ENCODE measurements around the gene SRGAP3.
"Not testable (repeated sequence)": the region's sequence is repeated elsewhere in the genome, so short reads cannot be mapped to it uniquely, and the experiment has no call there.

The SRGAP3 gene

GRCh38 chr3:9249273-9250192 is at the start of gene SRGAP3:
Gene SRGAP3, minus strand, starts transcription at chr3:9249646. Its CDS starts 695 bp downstream, at chr3:9248951.
- TF ChIP-seq CTCF (IDR thresholded peaks at IDR 0.05; ENCODE audit: extremely low read depth, insufficient read depth, missing control alignments) = no peak
- in situ Hi-C loops (cut with MboI; ENCODE audit: low pct_unique_long_range_greater_than_20kb, low sequenced_read_pairs, unreplicated experiment) = no loop called here
- DNase-seq (ENCODE audit: low spot score) = peak; percentile 85

- no peak for DNase-seq (ENCODE audit: low spot score)
- no peak for TF ChIP-seq CTCF (IDR thresholded peaks at IDR 0.05; ENCODE audit: extremely low read depth, insufficient read depth, missing control alignments)
- in situ Hi-C loops (cut with MboI; ENCODE audit: low pct_unique_long_range_greater_than_20kb, low sequenced_read_pairs, unreplicated experiment) = no loop called here
Observed at GRCh38 chr3:9298236-9298635, 48.8 kb upstream of the SRGAP3 start.

- no peak for DNase-seq (ENCODE audit: low spot score)
- no peak for TF ChIP-seq CTCF (IDR thresholded peaks at IDR 0.05; ENCODE audit: extremely low read depth, insufficient read depth, missing control alignments)
- in situ Hi-C loops (cut with MboI; ENCODE audit: low pct_unique_long_range_greater_than_20kb, low sequenced_read_pairs, unreplicated experiment) = no loop called here
Observed at GRCh38 chr3:9296241-9296640, 46.8 kb upstream of the SRGAP3 start.

GRCh38 chr3:9295007-9295406 is 45.6 kb upstream of the SRGAP3 start:
- TF ChIP-seq CTCF (IDR thresholded peaks at IDR 0.05; ENCODE audit: extremely low read depth, insufficient read depth, missing control alignments) = no peak
- DNase-seq (ENCODE audit: low spot score) = no peak
- in situ Hi-C loops (cut with MboI; ENCODE audit: low pct_unique_long_range_greater_than_20kb, low sequenced_read_pairs, unreplicated experiment) = no loop called here

GRCh38 chr3:9293953-9294352 is 44.5 kb upstream of the SRGAP3 start:
- in situ Hi-C loops (cut with MboI; ENCODE audit: low pct_unique_long_range_greater_than_20kb, low sequenced_read_pairs, unreplicated experiment); DNase-seq (ENCODE audit: low spot score): not testable (repeated sequence)

GRCh38 chr3:9293076-9293475 is 43.6 kb upstream of the SRGAP3 start:
- TF ChIP-seq CTCF (IDR thresholded peaks at IDR 0.05; ENCODE audit: extremely low read depth, insufficient read depth, missing control alignments) = no peak
- no peak for DNase-seq (ENCODE audit: low spot score)
- in situ Hi-C loops (cut with MboI; ENCODE audit: low pct_unique_long_range_greater_than_20kb, low sequenced_read_pairs, unreplicated experiment) = no loop called here

GRCh38 chr3:9292516-9292915 is 43.1 kb upstream of the SRGAP3 start:
- in situ Hi-C loops (cut with MboI; ENCODE audit: low pct_unique_long_range_greater_than_20kb, low sequenced_read_pairs, unreplicated experiment) = no loop called here
- no peak for DNase-seq (ENCODE audit: low spot score)
- TF ChIP-seq CTCF (IDR thresholded peaks at IDR 0.05; ENCODE audit: extremely low read depth, insufficient read depth, missing control alignments) = no peak
